Progenitor cell of endocrine pancreas (in vitro differentiated cells): ENCODE results near the gene PLXNB1. TPM values are rescaled to one million over a fixed set of nuclear protein-coding genes. Genes with fewer than 3 reads are reported as not detected.

Experiments
- DNase-seq: peaks from one replicate; pipeline ENCODE4 v3.0.0; 2021; ENCODE audit warnings: low spot score; ENCODE audit not compliant: unreplicated experiment
- H3K27ac Mint-ChIP-seq: 2 replicates; pipeline ENCODE4 v1.8.0; 2021; ENCODE audit warnings: mild to moderate bottlenecking, moderate library complexity, mixed read lengths
- H3K27me3 Mint-ChIP-seq: 2 replicates; pipeline ENCODE4 v1.8.0; 2021; ENCODE audit warnings: mixed read lengths
- H3K36me3 Mint-ChIP-seq: 2 replicates; pipeline ENCODE4 v1.8.0; 2022; ENCODE audit warnings: mixed read lengths; ENCODE audit not compliant: insufficient read depth
- H3K4me1 Mint-ChIP-seq: 2 replicates; pipeline ENCODE4 v1.8.0; 2021; ENCODE audit warnings: low read depth, mixed read lengths
- H3K4me3 Mint-ChIP-seq: 2 replicates; pipeline ENCODE4 v1.8.0; 2021; ENCODE audit warnings: low read depth, mild to moderate bottlenecking, moderate library complexity, mixed read lengths
- H3K9me3 Mint-ChIP-seq: 2 replicates; pipeline ENCODE4 v1.8.0; 2021; ENCODE audit warnings: low read depth, mixed read lengths
- total RNA-seq: library from RNA; stranded (reverse); gene quantifications from 2 replicates; pipeline ENCODE4 v1.2.1, GENCODE V29; 2021
- TF ChIP-seq, protein P1 (sequence below): fragments of 200-600 bp; sonication (generic); IDR thresholded peaks from one replicate; pipeline ENCODE4 v1.5.0; 2021; ENCODE audit warnings: antibody characterized with exemption, mild to moderate bottlenecking; ENCODE audit not compliant: unreplicated experiment

The PLXNB1 gene
- total RNA-seq, 1 donor from 2014 or later: 543 TPM

DNA sequence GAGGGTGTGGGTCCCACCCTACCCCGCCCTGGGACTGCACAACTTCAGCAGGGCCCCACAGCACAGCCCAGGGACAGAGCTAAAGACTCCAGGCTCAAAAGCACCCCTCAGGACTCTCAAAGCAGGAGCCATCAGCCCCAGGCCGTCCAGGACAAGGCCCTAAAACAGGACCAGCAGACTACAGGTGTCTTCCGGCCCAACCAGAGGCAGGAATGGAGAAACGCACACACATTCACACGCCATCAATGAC lies 42.7 kb upstream of the PLXNB1 start:
- peak overlapping the region; percentile 98 for H3K4me3 Mint-ChIP-seq
- H3K27me3 Mint-ChIP-seq: no peaks in the 10 kb centered on the region
- peaks cover 9% of the 10 kb centered on the region for H3K36me3 Mint-ChIP-seq
- peak overlapping the region; percentile 100 for H3K27ac Mint-ChIP-seq
- no peaks in the 10 kb centered on the region for H3K9me3 Mint-ChIP-seq
- peaks cover 19% of the 10 kb centered on the region for H3K4me1 Mint-ChIP-seq
- DNase-seq: no peak
- TF ChIP-seq, protein P1, sequence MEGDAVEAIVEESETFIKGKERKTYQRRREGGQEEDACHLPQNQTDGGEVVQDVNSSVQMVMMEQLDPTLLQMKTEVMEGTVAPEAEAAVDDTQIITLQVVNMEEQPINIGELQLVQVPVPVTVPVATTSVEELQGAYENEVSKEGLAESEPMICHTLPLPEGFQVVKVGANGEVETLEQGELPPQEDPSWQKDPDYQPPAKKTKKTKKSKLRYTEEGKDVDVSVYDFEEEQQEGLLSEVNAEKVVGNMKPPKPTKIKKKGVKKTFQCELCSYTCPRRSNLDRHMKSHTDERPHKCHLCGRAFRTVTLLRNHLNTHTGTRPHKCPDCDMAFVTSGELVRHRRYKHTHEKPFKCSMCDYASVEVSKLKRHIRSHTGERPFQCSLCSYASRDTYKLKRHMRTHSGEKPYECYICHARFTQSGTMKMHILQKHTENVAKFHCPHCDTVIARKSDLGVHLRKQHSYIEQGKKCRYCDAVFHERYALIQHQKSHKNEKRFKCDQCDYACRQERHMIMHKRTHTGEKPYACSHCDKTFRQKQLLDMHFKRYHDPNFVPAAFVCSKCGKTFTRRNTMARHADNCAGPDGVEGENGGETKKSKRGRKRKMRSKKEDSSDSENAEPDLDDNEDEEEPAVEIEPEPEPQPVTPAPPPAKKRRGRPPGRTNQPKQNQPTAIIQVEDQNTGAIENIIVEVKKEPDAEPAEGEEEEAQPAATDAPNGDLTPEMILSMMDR: no peak

DNA sequence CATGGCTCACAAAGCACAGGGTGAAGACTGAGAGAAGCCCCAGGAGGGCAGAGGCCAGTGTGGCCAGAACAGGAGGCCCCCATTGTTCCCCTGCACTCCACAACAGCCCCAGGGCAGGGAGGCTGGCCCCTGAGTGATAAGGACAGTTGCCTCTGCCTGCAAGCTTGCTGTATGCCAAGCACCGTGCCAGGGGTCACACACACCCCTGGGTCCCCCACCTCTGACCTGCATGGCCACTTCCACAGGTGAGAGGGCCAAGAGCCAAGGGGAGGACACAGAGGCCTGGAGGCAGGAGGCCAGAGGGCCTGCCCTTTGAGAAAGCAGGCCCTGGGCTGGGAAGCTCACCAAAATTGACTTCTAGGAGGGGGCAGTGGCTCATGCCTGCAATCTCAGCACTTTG lies 40.4 kb upstream of the PLXNB1 start:
- Mint-ChIP-seq H3K27ac (peak overlapping the region; percentile 73), H3K4me3 (peak overlapping the region; percentile 34)

DNA sequence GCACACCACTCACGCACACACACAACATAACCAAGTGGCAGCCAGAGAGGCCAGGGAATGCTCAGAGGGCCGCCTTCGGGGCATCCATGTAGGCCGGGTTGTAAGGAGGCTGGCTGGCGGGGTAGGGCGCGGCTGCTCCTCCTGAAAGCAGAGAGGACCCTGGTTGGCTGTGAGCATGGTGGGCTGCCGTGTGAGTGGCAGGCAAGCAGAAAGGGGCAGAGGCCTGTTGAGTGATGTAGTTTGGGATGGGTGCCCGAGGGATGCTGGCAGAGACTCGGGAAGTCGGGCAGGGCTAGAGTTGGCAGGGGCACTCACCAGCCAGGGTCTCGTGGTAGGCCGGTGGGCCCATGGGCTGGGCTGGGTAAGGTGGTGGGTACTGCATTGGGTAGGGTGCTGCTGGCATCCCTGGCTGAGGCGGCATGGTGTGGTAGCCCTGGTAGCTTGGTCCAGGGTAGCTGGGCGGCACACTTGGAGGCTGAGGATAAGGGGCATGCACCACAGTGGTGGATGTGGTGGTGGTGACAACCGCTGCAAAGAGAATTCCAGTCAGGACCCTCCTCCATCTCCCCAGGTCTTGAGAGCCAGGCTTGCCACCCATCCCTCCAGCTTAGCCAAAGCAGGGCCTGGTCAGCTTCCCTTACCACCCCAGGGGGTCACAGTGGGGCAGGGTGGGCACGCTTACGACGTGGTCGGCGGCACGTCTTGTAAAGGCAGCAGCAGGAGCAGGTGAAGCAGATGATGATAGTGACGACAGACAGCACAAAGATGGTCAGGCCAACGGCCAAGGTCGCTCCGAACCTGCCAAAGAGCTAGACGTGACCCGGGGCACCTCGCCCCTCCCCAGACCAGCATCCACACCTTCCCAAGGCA lies 39.4 kb upstream of the PLXNB1 start:
- H3K4me1 Mint-ChIP-seq: peaks cover 28% of the 10 kb centered on the region
- no peak overlapping the region for H3K4me3 Mint-ChIP-seq
- H3K27ac Mint-ChIP-seq: peak overlapping the region; percentile 88
- no peaks in the 10 kb centered on the region for H3K27me3 Mint-ChIP-seq
- no peaks in the 10 kb centered on the region for H3K9me3 Mint-ChIP-seq
- TF ChIP-seq, protein P1: no peak
- H3K36me3 Mint-ChIP-seq: peaks cover 10% of the 10 kb centered on the region
- no peak for DNase-seq

More for the DNA sequence above, 40.4 kb upstream of the PLXNB1 start:
- DNase-seq: no peak
- Mint-ChIP-seq H3K4me1 (peaks cover 29% of the 10 kb centered on the region), H3K9me3 (no peaks in the 10 kb centered on the region), H3K36me3 (peaks cover 10% of the 10 kb centered on the region), H3K27me3 (no peaks in the 10 kb centered on the region)
- TF ChIP-seq, protein P1: no peak

DNA sequence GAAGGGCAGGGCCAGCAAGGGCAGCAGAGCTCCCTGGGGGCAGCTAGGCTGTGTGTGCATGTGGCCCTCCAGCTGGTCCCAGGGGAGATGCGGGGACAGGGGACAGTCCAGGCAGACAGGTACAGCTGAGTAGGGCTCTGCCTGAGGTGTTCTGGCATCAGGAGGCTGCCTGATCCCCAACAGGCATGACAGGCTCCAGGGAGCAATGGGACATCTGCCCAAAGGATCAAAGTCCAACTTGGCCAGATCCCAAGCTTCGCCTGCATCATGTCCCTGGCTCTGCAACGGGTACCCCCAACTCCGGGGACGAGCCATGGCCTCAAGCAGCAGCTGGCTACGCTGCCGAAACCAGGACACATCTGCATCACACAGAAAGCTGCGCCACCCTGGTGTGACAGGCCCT lies 38.4 kb upstream of the PLXNB1 start:
- no peaks in the 10 kb centered on the region for H3K9me3 Mint-ChIP-seq
- TF ChIP-seq, protein P1: no peak
- no peak overlapping the region for H3K4me3 Mint-ChIP-seq
- no peak for DNase-seq
- H3K4me1 Mint-ChIP-seq: peaks cover 23% of the 10 kb centered on the region
- peaks cover 10% of the 10 kb centered on the region for H3K36me3 Mint-ChIP-seq
- peak overlapping the region; percentile 98 for H3K27ac Mint-ChIP-seq
- H3K27me3 Mint-ChIP-seq: no peaks in the 10 kb centered on the region

DNA sequence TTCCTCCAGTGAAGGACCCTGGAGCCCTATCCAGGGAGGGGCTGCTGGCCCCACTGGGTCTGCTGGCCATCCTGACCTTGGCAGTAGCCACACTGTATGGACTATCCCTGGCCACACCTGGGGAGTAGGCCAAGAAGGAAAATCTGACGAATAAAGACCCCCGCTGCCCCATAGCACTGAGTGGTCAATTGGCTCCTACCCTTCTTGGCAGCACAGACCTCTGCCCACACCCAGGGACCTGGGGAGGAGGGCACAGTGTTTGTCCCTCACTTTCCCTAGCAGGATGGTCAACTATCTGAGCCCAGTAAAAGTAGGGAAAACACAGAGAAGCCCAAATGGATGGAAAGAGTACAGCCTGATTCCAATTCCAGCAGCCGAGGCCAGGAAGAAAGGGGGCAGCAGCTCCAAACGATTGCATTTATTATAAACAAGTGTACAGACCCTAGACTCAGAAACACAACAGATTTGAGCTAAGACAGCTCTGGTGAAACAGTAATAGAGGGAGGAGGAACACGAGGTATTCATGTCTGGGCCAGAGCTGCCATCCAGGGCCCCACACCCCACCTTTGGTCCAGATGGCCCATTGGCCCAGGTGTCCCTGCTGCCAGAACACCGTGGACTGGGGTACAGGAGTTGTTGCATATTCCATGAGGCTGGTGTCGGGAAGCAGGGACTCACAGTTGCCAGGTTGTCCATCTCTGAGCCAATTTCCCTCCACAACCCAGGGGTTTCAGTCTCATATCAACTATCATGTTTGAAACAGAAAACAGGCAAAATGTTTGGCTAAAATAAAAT lies 37.8 kb upstream of the PLXNB1 start:
- H3K4me1 Mint-ChIP-seq: peaks cover 19% of the 10 kb centered on the region
- H3K36me3 Mint-ChIP-seq: peaks cover 9% of the 10 kb centered on the region
- H3K9me3 Mint-ChIP-seq: no peaks in the 10 kb centered on the region
- no peak overlapping the region for H3K4me3 Mint-ChIP-seq
- H3K27me3 Mint-ChIP-seq: no peaks in the 10 kb centered on the region
- DNase-seq: no peak
- TF ChIP-seq, protein P1: no peak
- H3K27ac Mint-ChIP-seq: peak overlapping the region; percentile 98
